Mesothelial cell of epicardium (in vitro differentiated cells): Measurements from ENCODE around the gene MARK3. TPM values are rescaled to one million over a fixed set of nuclear protein-coding genes. Genes with fewer than 3 reads are reported as not detected.
"Not testable (repeated sequence)": the region's sequence is repeated elsewhere in the genome, so short reads cannot be mapped to it uniquely, and the experiment has no call there.

Experiments
- DNase-seq, 2 experiments: peaks; one replicate each; pipeline ENCODE4 v3.0.0; 2021; ENCODE audit warnings: low spot score in 2 of 2; ENCODE audit not compliant: unreplicated experiment in 2 of 2
- H3K27ac Mint-ChIP-seq: 2 replicates; pipeline ENCODE4 v1.8.0; 2021; ENCODE audit warnings: mixed read lengths
- H3K27me3 Mint-ChIP-seq: 2 replicates; pipeline ENCODE4 v1.8.0; 2021; ENCODE audit warnings: low read depth, mixed read lengths
- H3K36me3 Mint-ChIP-seq: 2 replicates; pipeline ENCODE4 v1.8.0; 2021; ENCODE audit warnings: mixed read lengths
- H3K4me1 Mint-ChIP-seq: 2 replicates; pipeline ENCODE4 v1.8.0; 2021; ENCODE audit warnings: mixed read lengths
- H3K4me3 Mint-ChIP-seq: 2 replicates; pipeline ENCODE4 v1.8.0; 2021; ENCODE audit warnings: mild to moderate bottlenecking, moderate library complexity, mixed read lengths
- H3K9me3 Mint-ChIP-seq: 2 replicates; pipeline ENCODE4 v1.8.0; 2021; ENCODE audit warnings: mixed read lengths
- CTCF ChIP-seq: fragments of 200-600 bp; sonication (generic); IDR thresholded peaks from one replicate; pipeline ENCODE4 v1.5.0; 2021; ENCODE audit warnings: antibody characterized with exemption; ENCODE audit not compliant: unreplicated experiment
- total RNA-seq: library from RNA; stranded (reverse); gene quantifications from 3 replicates; pipeline ENCODE4 v1.2.1, GENCODE V29; 2021

MARK3 gene
- total RNA-seq, 1 donor from 2014 or later = 125 TPM

- H3K27me3 Mint-ChIP-seq = peaks cover 4% of the 10 kb centered on the region
- peaks cover 19% of the 10 kb centered on the region for H3K36me3 Mint-ChIP-seq
- no peaks in the 10 kb centered on the region for H3K4me1 Mint-ChIP-seq
- no peak overlapping the region for H3K4me3 Mint-ChIP-seq
- H3K9me3 Mint-ChIP-seq = no peaks in the 10 kb centered on the region
- no peak overlapping the region for H3K27ac Mint-ChIP-seq
- no peak for TF ChIP-seq CTCF
- DNase-seq = no peak
Observed at GRCh38 chr14:103348154-103348553, 37.1 kb upstream of the MARK3 start.

GRCh38 chr14:103349982-103350381 lies 35.2 kb upstream of the MARK3 start:
- no peak for DNase-seq
- no peak for TF ChIP-seq CTCF
- Mint-ChIP-seq H3K4me1 (no peaks in the 10 kb centered on the region), H3K4me3 (no peak overlapping the region), H3K27me3 (peaks cover 11% of the 10 kb centered on the region), H3K36me3 (peaks cover 4% of the 10 kb centered on the region), H3K9me3 (no peaks in the 10 kb centered on the region), H3K27ac (no peak overlapping the region)

GRCh38 chr14:103353362-103353761 lies 31.9 kb upstream of the MARK3 start:
- H3K27me3 Mint-ChIP-seq = peaks cover 11% of the 10 kb centered on the region
- no peak overlapping the region for H3K27ac Mint-ChIP-seq
- DNase-seq = no peak
- H3K9me3 Mint-ChIP-seq = no peaks in the 10 kb centered on the region
- TF ChIP-seq CTCF = no peak
- no peaks in the 10 kb centered on the region for H3K4me1 Mint-ChIP-seq
- no peaks in the 10 kb centered on the region for H3K36me3 Mint-ChIP-seq
- H3K4me3 Mint-ChIP-seq = no peak overlapping the region

GRCh38 chr14:103354141-103354540 lies 31.1 kb upstream of the MARK3 start:
- no peak overlapping the region for H3K27ac Mint-ChIP-seq
- no peak for DNase-seq
- H3K4me3 Mint-ChIP-seq = no peak overlapping the region
- H3K36me3 Mint-ChIP-seq = no peaks in the 10 kb centered on the region
- H3K9me3 Mint-ChIP-seq = no peaks in the 10 kb centered on the region
- TF ChIP-seq CTCF = no peak
- peaks cover 11% of the 10 kb centered on the region for H3K27me3 Mint-ChIP-seq
- H3K4me1 Mint-ChIP-seq = no peaks in the 10 kb centered on the region

- no peaks in the 10 kb centered on the region for H3K36me3 Mint-ChIP-seq
- no peak for DNase-seq
- H3K4me1 Mint-ChIP-seq = no peaks in the 10 kb centered on the region
- no peak overlapping the region for H3K27ac Mint-ChIP-seq
- H3K4me3 Mint-ChIP-seq = no peak overlapping the region
- no peak for TF ChIP-seq CTCF
- H3K9me3 Mint-ChIP-seq = peaks cover 3% of the 10 kb centered on the region
- peaks cover 11% of the 10 kb centered on the region for H3K27me3 Mint-ChIP-seq
Observed at GRCh38 chr14:103356024-103356682, 29.1 kb upstream of the MARK3 start.

- H3K9me3 Mint-ChIP-seq, H3K4me3 Mint-ChIP-seq, H3K36me3 Mint-ChIP-seq, DNase-seq, H3K4me1 Mint-ChIP-seq, H3K27ac Mint-ChIP-seq: not testable (repeated sequence)
- H3K27me3 Mint-ChIP-seq = peaks cover 10% of the 10 kb centered on the region
Observed at GRCh38 chr14:103357552-103357951, 27.7 kb upstream of the MARK3 start.
